ENCODE results near the gene PFDN6. TPM values are rescaled to one million over a fixed set of nuclear protein-coding genes. Genes with fewer than 3 reads are reported as not detected.

The PFDN6 gene
- total and polyA plus RNA-seq, 2 of the 13 experiments (the other 11 are each of a cell fraction or from before 2014, with no cell fraction given), result 75.5 to 87.0 TPM

- H3K4me2 ChIP-seq (ENCODE audit: low read depth, low read length), result peak overlapping the region; percentile 92
- H3K36me3 ChIP-seq (replicated peaks in 1 of 2; ENCODE audit: control insufficient read depth in 1 of 2, insufficient read depth in 2 of 2, low read length in 2 of 2), result peaks cover 5 to 10% of the 10 kb centered on the region in 2 experiments; a peak in 2 of 5 replicates
- intact Hi-C loops (cut with micrococcal nuclease; ENCODE audit: unreplicated experiment), result loop anchor here (1.0 kb wide), 1 partner anchor 9 kb away; the partner anchor contains the start of genes PFDN6 and WDR46
- no peak overlapping the region for H2AFZ ChIP-seq (ENCODE audit: low read length)
- peak overlapping the region; percentile 92 for H3K9ac ChIP-seq (ENCODE audit: insufficient read depth, low read depth, low read length)
- ChIA-PET CTCF (ENCODE audit: low intra/inter-chr PET ratio, low total read pairs) (interaction anchor here (1.2 to 3.3 kb wide), 3 partner anchors 9 to 93 kb away, joined by 3 to 52 read pairs (median 3); partner anchors contain the start of genes KIFC1, PFDN6 and WDR46), POLR2A (interaction anchor here (1.1 to 4.1 kb wide), 16 partner anchors 9 to 326 kb away, joined by 3 to 57 read pairs (median 8); partner anchors contain the start of genes B3GALT4, HSD17B8, PFDN6 and RPS18)
- BruUV-seq (replicated peaks), result no TSS peak
- H4K20me1 ChIP-seq (ENCODE audit: insufficient read depth, low read length), result no peaks in the 10 kb centered on the region
- H3K27me3 ChIP-seq (ENCODE audit: control insufficient read depth in 1 of 2, insufficient read depth in 2 of 2, low read length in 2 of 2), result no peaks in the 10 kb centered on the region; a peak in 1 of 5 replicates
- FAIRE-seq, result peak; percentile 56
- H3K9me3 ChIP-seq (ENCODE audit: low read length), result no peaks in the 10 kb centered on the region
- H3K79me2 ChIP-seq (ENCODE audit: insufficient read depth, low read length), result peaks cover 12% of the 10 kb centered on the region
- H3K4me1 ChIP-seq (ENCODE audit: insufficient read depth, low read length), result peaks cover 27% of the 10 kb centered on the region
- H3K4me3 ChIP-seq (replicated peaks in 1 of 3; ENCODE audit: insufficient read depth in 1 of 3, low read depth in 2 of 3, low read length in 3 of 3), result peak overlapping the region; percentile 75 to 88 (median 79)
- peak overlapping the region; percentile 93 for H3K27ac ChIP-seq (ENCODE audit: extremely low read length, insufficient read depth, low read length)
- in situ Hi-C loops (cut with HindIII; ENCODE audit: extremely low pct_ligation_motif_present, low pct_unique_long_range_greater_than_20kb), result loop anchor here (5.0 to 25.0 kb wide), 2 partner anchors 96 to 114 kb away; partner anchors contain the start of genes CUTA, HSD17B8, PHF1 and RXRB
- ATAC-seq, result peak; percentile 53
- 2% methylated on average over 42 of the region's 42 CpGs for WGBS (ENCODE audit: low lambda C conversion rate)
- DNase-seq (ENCODE audit: low spot score), result peak; percentile 80
- TF ChIP-seq FIP1L1 (IDR thresholded peaks at IDR 0.05; ENCODE audit: borderline replicate concordance, insufficient read depth, low read depth, low read length) (0 out of 2 replicates have a peak, but pooled peaks have one; percentile 15), ZMYM3 (CRISPR knock-in tag; IDR thresholded peaks at IDR 0.05) (0 out of 2 replicates have a peak, but pooled peaks have one; percentile 19), HDAC1 (CRISPR knock-in tag; IDR thresholded peaks at IDR 0.05) (peak; percentile 31; the same call in 1 of the 2 replicates), ZNF781 (CRISPR knock-in tag; IDR thresholded peaks at IDR 0.05; ENCODE audit: borderline replicate concordance, not compliant biosample characterization) (peak; percentile 46), NFIB (CRISPR knock-in tag; IDR thresholded peaks at IDR 0.05; ENCODE audit: borderline replicate concordance) (no peak), POGK (CRISPR knock-in tag; conservative IDR thresholded peaks at IDR 0.05) (no peak; the same call in 1 of the 2 replicates), RFX3 (CRISPR knock-in tag; IDR thresholded peaks at IDR 0.05) (peak; percentile 36; the same call in 1 of the 2 replicates), SP2 (CRISPR knock-in tag; IDR thresholded peaks at IDR 0.05) (0 out of 2 replicates have a peak, but pooled peaks have one; percentile 20), POLR2A (IDR thresholded peaks at IDR 0.05; ENCODE audit: insufficient read depth in 1 of 2, low read depth in 2 of 2, low read length in 2 of 2) (peak; percentile 42 to 87; a peak in 2 of 4 replicates), ZNF788 (CRISPR knock-in tag; IDR thresholded peaks at IDR 0.05; ENCODE audit: borderline replicate concordance) (0 out of 2 replicates have a peak, but pooled peaks have one; percentile 46), ZNF768 (CRISPR knock-in tag; IDR thresholded peaks at IDR 0.05) (peak; percentile 69; the same call in 1 of the 2 replicates), SIN3A (IDR thresholded peaks at IDR 0.05; ENCODE audit: borderline replicate concordance, low read depth, low read length) (peak; percentile 80), ZNF646 (CRISPR knock-in tag; IDR thresholded peaks at IDR 0.05) (no peak), PITX1 (CRISPR knock-in tag; IDR thresholded peaks at IDR 0.05) (peak; percentile 40; the same call in 1 of the 2 replicates)
Measured at GRCh38 chr6:33297956-33298772, 8.8 kb downstream of the PFDN6 start.
